Measurements from ENCODE around the gene PIK3CD.
"Not testable (repeated sequence)": the region's sequence is repeated elsewhere in the genome, so short reads cannot be mapped to it uniquely, and the experiment has no call there.

The PIK3CD gene

GRCh38 chr1:9618909-9619679 lies 32.4 kb upstream of the PIK3CD start:
- in situ Hi-C loops (cut with MboI; ENCODE audit: low sequenced_read_pairs): no loop called here

DNA sequence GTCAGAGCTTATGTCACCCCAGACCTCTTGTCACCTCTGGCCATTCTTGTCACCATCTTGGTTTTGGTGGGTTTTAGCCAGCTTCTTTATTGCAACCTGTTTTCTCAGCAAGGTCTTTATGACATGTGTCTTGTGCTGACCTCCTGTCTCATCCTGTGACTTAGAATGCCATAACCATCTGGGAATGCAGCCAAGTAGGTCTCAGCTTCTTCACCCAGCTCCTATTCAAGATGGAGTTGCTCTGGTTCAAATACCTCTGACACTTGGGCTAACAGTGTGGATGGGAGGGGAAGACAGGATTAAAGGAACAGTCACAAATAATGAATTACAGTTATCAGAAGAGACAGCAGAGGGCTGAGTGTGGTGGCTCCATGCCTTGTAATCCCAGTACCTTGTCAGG lies 30.5 kb upstream of the PIK3CD start:
- in situ Hi-C loops (cut with MboI; ENCODE audit: low sequenced_read_pairs): no loop called here

DNA sequence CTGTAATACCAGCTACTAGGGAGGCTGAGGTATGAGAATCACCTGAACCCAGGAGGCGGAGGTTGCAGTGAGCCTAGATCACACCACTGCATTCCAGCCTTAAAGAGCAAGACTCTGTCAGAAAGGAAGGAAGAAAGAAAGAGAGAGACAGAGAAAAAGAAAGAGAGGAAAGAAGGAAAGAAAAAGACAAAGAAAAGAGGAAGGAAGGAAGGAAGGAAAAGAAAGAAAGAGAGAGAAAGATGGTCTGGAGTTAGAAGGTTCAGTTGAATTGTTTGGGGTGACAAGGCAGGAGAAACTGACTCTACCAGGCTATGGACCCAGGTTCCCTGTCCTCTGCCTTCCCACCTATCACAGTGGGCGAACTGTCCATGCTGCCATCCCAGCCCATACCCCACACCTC lies 27.4 kb upstream of the PIK3CD start:
- in situ Hi-C loops (cut with MboI; ENCODE audit: low sequenced_read_pairs): no loop called here

DNA sequence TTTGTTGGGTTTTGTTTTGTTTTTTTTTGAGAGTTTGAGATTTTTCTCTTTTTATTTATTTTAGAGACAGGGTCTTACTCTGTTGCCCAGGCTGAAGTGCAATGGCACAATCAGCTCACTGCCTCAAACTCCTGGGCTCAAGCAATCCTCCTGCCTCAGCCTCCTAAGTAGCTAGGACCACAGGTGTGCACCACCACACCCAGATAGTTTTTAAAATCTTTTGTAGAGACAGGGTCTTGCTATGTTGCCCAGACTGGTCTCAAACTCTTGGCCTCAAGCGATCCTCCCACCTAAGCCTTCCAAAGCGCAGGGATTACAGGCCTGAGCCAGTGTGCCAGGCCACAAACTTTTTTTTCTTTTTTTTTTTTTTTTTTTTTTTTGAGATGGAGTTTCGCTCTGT lies 26.5 kb upstream of the PIK3CD start:
- in situ Hi-C loops (cut with MboI; ENCODE audit: low sequenced_read_pairs): not testable (repeated sequence)

DNA sequence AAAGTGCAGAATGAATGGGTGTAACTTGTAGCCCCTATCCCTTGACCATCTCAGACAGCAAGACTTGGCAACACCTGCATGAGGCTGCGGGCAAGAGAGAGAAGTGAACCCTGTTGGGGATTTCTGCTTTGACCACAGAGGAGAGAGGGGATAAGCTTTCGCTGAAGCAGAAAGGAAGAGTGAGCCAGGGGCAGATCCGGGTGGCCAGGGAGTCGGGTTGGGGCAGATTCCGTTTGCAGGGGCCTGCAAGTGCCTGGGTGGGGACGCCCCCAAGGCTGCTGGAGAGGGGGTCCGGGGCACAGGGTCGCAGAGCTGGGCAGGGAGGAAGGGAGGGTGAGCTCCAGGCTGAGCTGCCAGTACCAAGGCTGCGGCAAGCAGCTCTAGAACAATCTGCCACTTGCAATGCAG lies 25.3 kb upstream of the PIK3CD start:
- in situ Hi-C loops (cut with MboI; ENCODE audit: low sequenced_read_pairs): no loop called here

GRCh38 chr1:9628541-9629444 lies 22.7 kb upstream of the PIK3CD start:
- in situ Hi-C loops (cut with MboI; ENCODE audit: low sequenced_read_pairs): no loop called here

- in situ Hi-C loops (cut with MboI; ENCODE audit: low sequenced_read_pairs): no loop called here
These were observed 21.9 kb upstream of the PIK3CD start for GRCh38 chr1:9629445-9630201.

DNA sequence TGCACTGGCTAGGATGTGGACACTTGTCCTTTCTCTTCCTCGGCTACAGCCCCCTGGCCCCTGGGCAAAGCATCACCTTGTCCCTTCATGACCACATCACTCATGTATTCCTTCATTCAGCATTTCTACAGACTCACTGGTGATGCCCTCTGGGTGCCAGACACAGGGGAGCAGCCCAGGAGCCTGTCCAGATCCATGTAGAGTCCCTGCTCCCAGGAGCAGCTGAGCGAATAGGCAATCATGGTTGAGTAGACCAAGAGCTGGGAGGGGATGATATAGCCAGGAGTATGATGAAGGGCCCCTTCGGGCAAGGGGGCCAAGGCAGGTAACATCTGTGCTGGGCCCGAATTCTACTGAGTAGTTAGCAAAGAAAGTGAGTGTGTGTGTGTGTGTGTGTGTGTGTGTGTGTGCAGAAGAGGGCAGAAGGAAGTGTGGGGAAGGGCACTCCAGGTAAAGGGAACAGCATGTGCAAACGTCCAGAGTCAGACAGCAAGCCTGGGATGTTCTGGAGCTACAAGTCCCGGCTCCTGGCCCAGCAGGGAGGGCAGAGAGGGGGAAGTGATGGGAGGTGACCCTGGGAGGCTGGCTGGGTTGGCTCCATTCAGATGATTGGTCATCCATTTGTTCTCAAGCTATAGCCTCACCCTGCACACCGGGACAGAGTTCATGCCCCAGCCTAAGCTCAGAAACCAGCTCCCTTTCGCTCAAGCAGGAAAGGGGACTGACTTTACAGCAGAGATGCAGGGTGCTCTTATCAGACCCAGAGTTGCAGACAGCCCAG lies 21.0 kb upstream of the PIK3CD start:
- in situ Hi-C loops (cut with MboI; ENCODE audit: low sequenced_read_pairs): no loop called here

DNA sequence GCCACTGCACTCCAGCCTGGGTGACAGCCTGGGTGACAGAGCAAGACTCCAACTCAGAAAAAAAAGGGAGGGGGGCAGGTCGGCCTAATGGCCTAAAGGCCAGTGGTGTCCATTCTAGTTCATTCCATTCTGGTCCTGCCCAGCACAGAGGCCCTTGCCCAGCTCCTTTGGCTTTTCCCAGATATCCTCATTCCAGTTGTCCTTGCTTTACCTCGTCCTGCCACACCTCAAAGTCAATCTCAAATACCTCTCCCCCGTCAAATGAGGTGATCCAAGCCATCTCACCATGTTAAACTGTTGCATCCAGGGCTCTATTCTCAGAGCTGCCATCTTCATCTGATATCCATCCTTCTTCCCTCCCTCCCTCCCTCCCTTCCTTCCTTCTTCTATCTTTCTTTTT lies 19.9 kb upstream of the PIK3CD start:
- in situ Hi-C loops (cut with MboI; ENCODE audit: low sequenced_read_pairs): no loop called here

DNA sequence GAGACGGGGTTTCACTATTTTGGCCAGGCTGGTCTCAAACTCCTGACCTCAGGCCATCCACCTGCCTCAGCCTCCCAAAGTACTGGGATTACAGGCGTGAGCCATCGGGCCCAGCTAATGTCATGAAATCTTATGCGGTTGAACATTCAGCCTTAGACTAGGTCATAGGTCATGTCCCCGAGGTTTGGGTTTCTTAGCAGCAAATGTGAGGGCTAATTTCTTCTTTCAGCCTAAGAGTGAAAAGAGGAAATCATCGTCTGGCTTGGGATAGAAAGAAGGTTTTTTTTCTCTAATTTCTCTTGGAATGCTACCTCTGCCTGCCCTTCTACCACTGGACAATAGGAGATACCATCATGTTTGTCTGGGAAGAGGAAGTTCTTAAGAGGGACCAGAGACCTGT lies 18.0 kb upstream of the PIK3CD start:
- in situ Hi-C loops (cut with MboI; ENCODE audit: low sequenced_read_pairs): no loop called here

DNA sequence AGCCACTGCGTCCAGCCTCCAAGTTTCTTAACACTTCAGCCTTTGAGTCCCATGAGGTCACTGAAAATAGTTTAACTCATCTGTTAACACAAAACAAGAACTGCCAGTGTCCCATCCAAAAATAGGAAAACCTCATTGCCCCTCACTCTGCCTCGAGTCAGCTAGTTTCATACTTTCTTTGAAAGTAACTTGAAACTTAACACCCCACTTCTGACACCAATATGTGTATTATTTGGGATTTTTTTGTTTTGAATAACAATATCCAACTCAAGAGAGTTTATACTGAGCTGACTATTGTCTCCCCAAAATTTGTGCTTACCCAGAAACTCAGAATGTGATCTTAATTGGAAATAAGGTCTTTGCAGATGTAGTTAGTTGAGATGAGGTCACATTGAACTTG lies 16.9 kb upstream of the PIK3CD start:
- in situ Hi-C loops (cut with MboI; ENCODE audit: low sequenced_read_pairs): no loop called here

DNA sequence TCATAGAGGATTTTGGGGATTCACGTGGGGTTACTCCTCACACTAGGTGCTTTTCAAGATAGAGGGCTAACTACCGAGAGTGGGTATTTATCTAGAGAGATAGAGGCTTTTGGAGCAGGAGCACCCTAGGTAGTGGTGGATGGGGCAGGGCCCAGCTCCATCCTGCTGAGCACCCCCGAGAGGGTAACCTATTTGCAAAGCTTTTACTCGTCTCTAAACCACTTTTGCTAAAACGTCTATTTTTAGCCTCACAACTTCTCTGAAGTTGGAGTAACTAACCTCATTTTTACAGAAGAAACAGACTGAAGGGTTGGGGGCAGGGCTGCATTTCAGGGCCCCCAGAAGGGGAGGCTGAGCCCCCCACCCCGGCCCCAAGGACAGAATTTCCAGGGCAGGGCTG lies 12.3 kb upstream of the PIK3CD start:
- in situ Hi-C loops (cut with MboI; ENCODE audit: low sequenced_read_pairs): no loop called here

- in situ Hi-C loops (cut with MboI; ENCODE audit: low sequenced_read_pairs): no loop called here
These were observed 7.9 kb upstream of the PIK3CD start for GRCh38 chr1:9643351-9644256.

DNA sequence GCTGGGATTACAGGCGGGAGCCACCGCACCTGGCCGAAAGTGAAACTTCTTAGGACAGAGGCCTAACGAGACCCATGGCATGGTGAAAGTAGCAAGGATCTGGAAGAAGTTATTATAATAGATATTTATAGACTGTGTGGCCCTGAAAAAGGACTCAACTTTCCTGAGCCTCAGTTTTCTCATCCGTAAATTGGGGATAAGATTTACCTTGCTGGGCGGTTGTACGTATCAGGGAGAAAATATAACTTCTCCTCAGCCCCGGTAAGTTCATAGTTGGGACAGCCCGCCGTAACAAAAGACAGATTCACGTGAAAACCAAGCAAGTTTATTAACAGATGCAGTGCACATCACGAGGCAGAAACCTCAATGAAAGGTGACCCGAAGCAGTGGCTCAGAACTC lies 5.5 kb upstream of the PIK3CD start:
- in situ Hi-C loops (cut with MboI; ENCODE audit: low sequenced_read_pairs): no loop called here

- in situ Hi-C loops (cut with MboI; ENCODE audit: low sequenced_read_pairs): no loop called here
These were observed 3.4 kb upstream of the PIK3CD start for GRCh38 chr1:9648171-9648570.

DNA sequence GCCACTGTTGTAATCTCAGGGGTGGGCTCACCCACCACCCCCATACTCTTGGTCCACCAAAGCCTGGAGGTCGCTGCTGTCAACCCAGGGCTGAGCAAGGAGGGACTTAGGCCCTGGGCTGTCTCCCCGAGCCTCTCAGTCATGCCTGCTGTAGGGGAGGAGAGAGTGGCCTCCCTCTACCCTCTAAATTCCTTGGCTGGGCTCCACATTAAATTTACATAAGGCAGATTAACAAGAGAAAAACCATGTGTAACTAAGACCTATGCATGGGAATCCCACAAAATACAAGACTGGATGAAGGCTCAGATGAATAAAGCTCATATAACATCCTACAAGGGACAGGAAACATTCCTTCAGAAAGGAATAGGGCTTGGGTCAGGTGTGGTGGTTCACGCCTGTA lies 1.8 kb upstream of the PIK3CD start:
- in situ Hi-C loops (cut with MboI; ENCODE audit: low sequenced_read_pairs): no loop called here

DNA sequence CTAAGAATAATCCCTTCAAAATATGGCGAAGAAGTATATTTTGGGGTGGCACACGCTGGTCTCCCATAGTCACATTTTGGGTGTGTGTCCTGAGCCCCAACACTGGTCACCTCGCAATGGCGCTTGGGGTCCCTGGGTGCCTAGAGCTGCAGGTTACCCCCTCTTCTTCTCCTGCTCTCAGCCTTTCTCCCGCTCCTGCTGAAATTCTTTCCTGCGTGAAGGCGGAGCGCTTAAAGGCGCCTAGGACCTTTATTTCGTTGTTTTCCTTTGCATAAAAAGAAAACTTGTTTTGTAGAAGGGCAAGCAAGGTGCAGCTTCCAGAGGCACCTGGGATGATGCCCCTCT lies 339 bp upstream of the PIK3CD start:
- in situ Hi-C loops (cut with MboI; ENCODE audit: low sequenced_read_pairs): no loop called here

DNA sequence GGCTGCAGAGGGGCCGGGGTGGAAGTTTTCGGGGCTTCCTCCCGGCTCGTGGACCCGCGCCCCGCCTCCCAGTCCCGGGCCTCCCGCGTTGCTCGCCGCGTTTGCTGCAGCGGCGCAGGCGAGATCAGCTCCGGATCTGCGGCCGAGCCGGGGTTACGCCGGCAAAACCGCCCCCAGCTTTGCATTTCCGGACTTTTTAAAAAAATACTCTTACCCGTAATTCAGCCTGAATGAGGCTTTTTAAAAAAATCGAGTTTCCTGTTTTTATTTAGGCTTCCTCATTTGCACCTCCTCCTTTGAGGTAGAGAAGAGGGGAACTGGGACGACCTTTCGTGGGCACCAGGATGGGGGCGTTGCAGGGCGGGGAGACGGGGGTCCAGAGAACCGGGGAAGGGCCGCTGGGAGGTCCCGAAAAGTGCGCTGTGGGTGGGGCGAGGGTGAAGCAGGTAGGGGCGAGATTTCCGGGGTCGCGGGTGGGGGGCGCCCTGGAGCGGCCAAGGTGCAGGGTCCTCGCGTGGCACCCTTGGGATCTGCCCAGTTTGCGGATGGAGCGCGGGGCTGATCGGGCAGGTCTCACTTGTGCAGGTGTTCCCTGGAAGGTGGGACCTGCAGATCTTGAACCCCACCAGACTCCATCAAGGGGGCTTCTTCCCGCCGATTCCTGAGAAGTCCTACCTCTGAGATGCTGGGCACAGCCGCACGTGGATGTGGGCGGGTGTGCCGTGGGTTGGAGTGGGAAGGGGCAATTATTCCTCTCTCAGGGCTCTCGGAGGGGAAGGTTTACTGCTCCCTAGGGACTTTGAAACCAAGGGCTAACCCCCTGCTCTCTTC lies 1.1 kb downstream of the PIK3CD start:
- in situ Hi-C loops (cut with MboI; ENCODE audit: low sequenced_read_pairs): no loop called here

GRCh38 chr1:9653210-9653490 lies 1.6 kb downstream of the PIK3CD start:
- in situ Hi-C loops (cut with MboI; ENCODE audit: low sequenced_read_pairs): no loop called here
